Femur (tissue), 1 donor: ENCODE data around the gene OXT.
A peak's percentile ranks its signal among the peaks of the same experiment; 100 is the strongest.
"Not testable (repeated sequence)": the region's sequence is repeated elsewhere in the genome, so short reads cannot be mapped to it uniquely, and the experiment has no call there.

Source experiments
- DNase-seq: peaks from one replicate; pipeline ENCODE4 v3.0.0-alpha.2; 2017

Gene OXT

GRCh38 chr20:3071610-3072529 lies at the start of gene OXT:
Gene OXT, plus strand, starts transcription at chr20:3071620. Its CDS starts 36 bp downstream, at chr20:3071656.
- peak; percentile 69 for DNase-seq

- DNase-seq, result no peak
These were observed 49.6 kb upstream of the OXT start for GRCh38 chr20:3021777-3022176.

GRCh38 chr20:3022559-3023490 lies 48.6 kb upstream of the OXT start:
- not testable (repeated sequence) for DNase-seq

- DNase-seq, result no peak
These were observed 43.4 kb upstream of the OXT start for GRCh38 chr20:3027987-3028386.

GRCh38 chr20:3031524-3032147 lies 39.8 kb upstream of the OXT start:
- no peak for DNase-seq

GRCh38 chr20:3032624-3033023 lies 38.8 kb upstream of the OXT start:
- no peak for DNase-seq

- no peak for DNase-seq
These were observed 33.8 kb upstream of the OXT start for GRCh38 chr20:3037654-3038053.

GRCh38 chr20:3038454-3038853 lies 33.0 kb upstream of the OXT start:
- DNase-seq, result no peak

- DNase-seq, result no peak
These were observed 32.0 kb upstream of the OXT start for GRCh38 chr20:3039426-3039825.

- DNase-seq, result no peak
These were observed 31.3 kb upstream of the OXT start for GRCh38 chr20:3040086-3040485.

- DNase-seq, result no peak
These were observed 29.5 kb upstream of the OXT start for GRCh38 chr20:3041854-3042409.

GRCh38 chr20:3042625-3043024 lies 28.8 kb upstream of the OXT start:
- DNase-seq, result peak; percentile 76

- DNase-seq, result no peak
These were observed 28.1 kb upstream of the OXT start, which contains the start of gene GNRH2 for GRCh38 chr20:3043322-3043721. Gene GNRH2, plus strand, starts transcription at chr20:3043622. Its CDS starts 793 bp downstream, at chr20:3044415.

- no peak for DNase-seq
These were observed 27.0 kb upstream of the OXT start for GRCh38 chr20:3044336-3044965.

GRCh38 chr20:3045042-3045815 lies 26.2 kb upstream of the OXT start:
- DNase-seq, result peak; percentile 89

GRCh38 chr20:3045816-3046676 lies 25.4 kb upstream of the OXT start, which contains the start of gene MRPS26:
Gene MRPS26, plus strand, starts transcription at chr20:3046052. Its CDS starts 17 bp downstream, at chr20:3046069.
- DNase-seq, result peak; percentile 94

- peak; percentile 47 for DNase-seq
These were observed 24.6 kb upstream of the OXT start for GRCh38 chr20:3046677-3047462.

- DNase-seq, result no peak
These were observed 23.7 kb upstream of the OXT start for GRCh38 chr20:3047486-3048419.
